ENCODE measurements around the gene PROSER3. TPM values are rescaled to one million over a fixed set of nuclear protein-coding genes. Genes with fewer than 3 reads are reported as not detected.

Gene PROSER3
- total and polyA plus RNA-seq, 2 donors (not counting 3 experiments of a cell fraction or from before 2014, with no cell fraction given): 18.3 to 28.3 TPM

- H2AFZ ChIP-seq (ENCODE audit: low read depth, low read length): no peak within 1 kb of the TSS
- no peak within 1 kb of the TSS for H3K27ac ChIP-seq (ENCODE audit: insufficient read depth, low read depth, low read length)
- intact Hi-C loops (cut with micrococcal nuclease) (no loop called here), dilution Hi-C loops (cut with MboI; ENCODE audit: extremely low pct_ligation_motif_present, low sequenced_read_pairs) (no loop called here)
- H3K9me1 ChIP-seq (replicated peaks; ENCODE audit: control insufficient read depth, extremely low read depth, insufficient read depth, low read length): no peaks in the 10 kb centered on the region
- FAIRE-seq (no peak), DNase-seq (ENCODE audit: low read depth, low spot score) (no peak)
- POLR2A ChIA-PET: no interaction called here
- no peaks in the 10 kb centered on the region for H3K36me3 ChIP-seq (ENCODE audit: control insufficient read depth in 2 of 2, extremely low read depth in 1 of 2, insufficient read depth in 2 of 2, low read length in 2 of 2)
- H3K4me2 ChIP-seq (ENCODE audit: insufficient read depth, low read length): no peak within 1 kb of the TSS
- TF ChIP-seq MYC (IDR thresholded peaks at IDR 0.05; ENCODE audit: low read depth, low read length) (no peak), CTCF (IDR thresholded peaks at IDR 0.05; ENCODE audit: extremely low read depth in 1 of 2, insufficient read depth in 1 of 2, low read depth in 1 of 2, low read length in 2 of 2) (no peak), POLR2A (IDR thresholded peaks at IDR 0.05; ENCODE audit: low read depth, low read length) (no peak), POLR2AphosphoS5 (IDR thresholded peaks at IDR 0.05; ENCODE audit: insufficient read depth, low read depth, low read length) (no peak), FOS (IDR thresholded peaks at IDR 0.05; ENCODE audit: borderline replicate concordance, insufficient read depth, low read length) (no peak), GATA2 (IDR thresholded peaks at IDR 0.05; ENCODE audit: insufficient read depth, insufficient read length, low read depth, low read length) (no peak), MAX (IDR thresholded peaks at IDR 0.05; ENCODE audit: insufficient read depth, insufficient read length) (no peak)
- no peaks in the 10 kb centered on the region for H3K4me1 ChIP-seq (ENCODE audit: control insufficient read depth, extremely low read depth, insufficient read depth, low read length)
- no peak within 1 kb of the TSS for H3K9ac ChIP-seq (replicated peaks; ENCODE audit: extremely low read depth, insufficient read depth, low read length)
- CTCF ChIA-PET: interaction anchor here (1.1 kb wide), 1 partner anchor 17 kb away, joined by 3 read pairs; no protein-coding TSS in a partner anchor
- no TSS peak for BruUV-seq (replicated peaks)
- no peaks in the 10 kb centered on the region for H3K79me2 ChIP-seq (ENCODE audit: control insufficient read depth, insufficient read depth, low read length)
- H3K4me3 ChIP-seq (replicated peaks in 1 of 3; ENCODE audit: insufficient read depth in 1 of 3, low read depth in 1 of 3, low read length in 3 of 3): no peak within 1 kb of the TSS
- no peaks in the 10 kb centered on the region for H4K20me1 ChIP-seq (replicated peaks; ENCODE audit: control insufficient read depth, extremely low read depth, insufficient read depth, low read length)
- H3K9me3 ChIP-seq (replicated peaks; ENCODE audit: control insufficient read depth, insufficient read depth, low read length): no peaks in the 10 kb centered on the region
- H3K27me3 ChIP-seq (ENCODE audit: control insufficient read depth in 2 of 2, insufficient read depth in 2 of 2, low read length in 2 of 2): peaks cover 0 to 1% of the 10 kb centered on the region in 2 experiments
Observed at GRCh38 chr19:35812220-35813042, 54.5 kb downstream of the PROSER3 start, which contains the start of gene PRODH2. Gene PRODH2, minus strand, starts transcription at chr19:35812845. Its CDS starts 40 bp downstream, at chr19:35812805.
